SK-N-SH treated with all-trans-retinoic acid at 6 μM for 48 hours (cell line): Measurements from ENCODE around the gene IL20.

Experiments used
- ARNTL ChIP-seq: fragments of 450-650 bp; formaldehyde crosslinking; IDR thresholded peaks from 2 replicates; pipeline ENCODE4 v1.5.0; 2020; ENCODE audit warnings: low read depth, mild to moderate bottlenecking, moderate library complexity, borderline replicate concordance
- BACH2 ChIP-seq: fragments of 250-450 bp; sonication (Bioruptor Pico); IDR thresholded peaks from 2 replicates; pipeline ENCODE4 v1.9.0; 2021; ENCODE audit warnings: mild to moderate bottlenecking, borderline replicate concordance
- CSDC2 ChIP-seq: fragments of 250-450 bp; sonication (Bioruptor Pico); IDR thresholded peaks from 2 replicates; pipeline ENCODE4 v1.5.0; 2020; ENCODE audit warnings: mild to moderate bottlenecking, moderate library complexity
- OSR1 ChIP-seq: fragments of 250-450 bp; sonication (Bioruptor Pico); IDR thresholded peaks from 2 replicates; pipeline ENCODE4 v1.8.0; 2022; ENCODE audit warnings: moderate library complexity, mild to moderate bottlenecking, inconsistent platforms
- ZC3H10 ChIP-seq: fragments of 250-450 bp; sonication (Bioruptor Pico); IDR thresholded peaks from 2 replicates; pipeline ENCODE4 v1.5.1; 2021; ENCODE audit warnings: mild to moderate bottlenecking, moderate library complexity
- ZFP3 ChIP-seq: fragments of 250-450 bp; sonication (Bioruptor Pico); IDR thresholded peaks from 2 replicates; pipeline ENCODE4 v1.5.0; 2020; ENCODE audit warnings: mild to moderate bottlenecking, moderate library complexity
- ZFP30 ChIP-seq: fragments of 450-650 bp; formaldehyde crosslinking; IDR thresholded peaks from 2 replicates; pipeline ENCODE4 v1.5.0; 2022; ENCODE audit warnings: mild to moderate bottlenecking, moderate library complexity
- TF ChIP-seq, protein P1 (sequence below): fragments of 250-450 bp; sonication (Bioruptor Pico); IDR thresholded peaks from 2 replicates; pipeline ENCODE4 v1.8.0; 2020; ENCODE audit warnings: mild to moderate bottlenecking, moderate library complexity, borderline replicate concordance
- TF ChIP-seq, protein P2 (sequence below): fragments of 250-450 bp; sonication (Bioruptor Pico); IDR thresholded peaks from 2 replicates; pipeline ENCODE4 v1.8.0; 2021; ENCODE audit warnings: low read depth, mild to moderate bottlenecking, moderate library complexity, borderline replicate concordance

DNA sequence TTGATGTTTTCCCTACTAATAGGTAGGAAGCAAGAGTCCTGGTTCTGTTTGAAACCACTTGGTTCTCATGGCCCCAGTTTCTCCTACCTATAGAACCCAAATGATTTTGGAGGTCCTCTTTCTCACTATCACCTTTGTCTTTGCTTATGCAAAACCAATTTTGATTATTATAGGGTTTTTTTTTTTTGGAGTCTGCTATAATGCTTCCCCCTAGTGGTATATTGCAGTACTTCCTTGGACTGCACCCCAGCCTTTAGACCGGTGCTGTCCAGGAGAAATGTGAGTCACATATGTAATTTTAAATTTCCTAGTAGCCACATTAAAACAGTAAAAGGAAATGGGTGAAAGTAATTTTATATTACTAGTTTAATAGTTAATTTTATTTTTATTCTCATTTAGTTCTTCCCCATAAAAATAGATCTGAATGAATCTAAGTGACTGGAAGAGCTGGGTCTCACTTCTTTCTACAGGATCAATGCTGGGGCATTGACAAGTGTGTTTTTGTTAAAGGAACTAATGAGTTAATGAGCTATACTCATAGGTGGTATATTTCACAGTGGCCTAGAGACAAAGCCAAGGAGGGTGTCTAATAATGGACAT, 45.7 kb downstream of the IL20 start:
- TF ChIP-seq ZFP30 = no peak
- TF ChIP-seq, protein P1, sequence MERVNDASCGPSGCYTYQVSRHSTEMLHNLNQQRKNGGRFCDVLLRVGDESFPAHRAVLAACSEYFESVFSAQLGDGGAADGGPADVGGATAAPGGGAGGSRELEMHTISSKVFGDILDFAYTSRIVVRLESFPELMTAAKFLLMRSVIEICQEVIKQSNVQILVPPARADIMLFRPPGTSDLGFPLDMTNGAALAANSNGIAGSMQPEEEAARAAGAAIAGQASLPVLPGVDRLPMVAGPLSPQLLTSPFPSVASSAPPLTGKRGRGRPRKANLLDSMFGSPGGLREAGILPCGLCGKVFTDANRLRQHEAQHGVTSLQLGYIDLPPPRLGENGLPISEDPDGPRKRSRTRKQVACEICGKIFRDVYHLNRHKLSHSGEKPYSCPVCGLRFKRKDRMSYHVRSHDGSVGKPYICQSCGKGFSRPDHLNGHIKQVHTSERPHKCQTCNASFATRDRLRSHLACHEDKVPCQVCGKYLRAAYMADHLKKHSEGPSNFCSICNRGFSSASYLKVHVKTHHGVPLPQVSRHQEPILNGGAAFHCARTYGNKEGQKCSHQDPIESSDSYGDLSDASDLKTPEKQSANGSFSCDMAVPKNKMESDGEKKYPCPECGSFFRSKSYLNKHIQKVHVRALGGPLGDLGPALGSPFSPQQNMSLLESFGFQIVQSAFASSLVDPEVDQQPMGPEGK (CRISPR knock-in tag) = no peak
- no peak for TF ChIP-seq ZFP3 (CRISPR knock-in tag)
- no peak for TF ChIP-seq OSR1 (CRISPR knock-in tag)
- TF ChIP-seq ARNTL (CRISPR knock-in tag) = no peak
- TF ChIP-seq BACH2 (CRISPR knock-in tag) = no peak
- TF ChIP-seq, protein P2, sequence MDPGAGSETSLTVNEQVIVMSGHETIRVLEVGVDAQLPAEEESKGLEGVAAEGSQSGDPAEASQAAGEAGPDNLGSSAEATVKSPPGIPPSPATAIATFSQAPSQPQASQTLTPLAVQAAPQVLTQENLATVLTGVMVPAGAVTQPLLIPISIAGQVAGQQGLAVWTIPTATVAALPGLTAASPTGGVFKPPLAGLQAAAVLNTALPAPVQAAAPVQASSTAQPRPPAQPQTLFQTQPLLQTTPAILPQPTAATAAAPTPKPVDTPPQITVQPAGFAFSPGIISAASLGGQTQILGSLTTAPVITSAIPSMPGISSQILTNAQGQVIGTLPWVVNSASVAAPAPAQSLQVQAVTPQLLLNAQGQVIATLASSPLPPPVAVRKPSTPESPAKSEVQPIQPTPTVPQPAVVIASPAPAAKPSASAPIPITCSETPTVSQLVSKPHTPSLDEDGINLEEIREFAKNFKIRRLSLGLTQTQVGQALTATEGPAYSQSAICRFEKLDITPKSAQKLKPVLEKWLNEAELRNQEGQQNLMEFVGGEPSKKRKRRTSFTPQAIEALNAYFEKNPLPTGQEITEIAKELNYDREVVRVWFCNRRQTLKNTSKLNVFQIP = no peak
- no peak for TF ChIP-seq CSDC2
- no peak for TF ChIP-seq ZC3H10 (CRISPR knock-in tag)
